ENCODE results near the gene MAG. TPM values are rescaled to one million over a fixed set of nuclear protein-coding genes. Genes with fewer than 3 reads are reported as not detected.

MAG gene
- total RNA-seq, 1 experiment from 2014 or later, result 0.17 TPM

DNA sequence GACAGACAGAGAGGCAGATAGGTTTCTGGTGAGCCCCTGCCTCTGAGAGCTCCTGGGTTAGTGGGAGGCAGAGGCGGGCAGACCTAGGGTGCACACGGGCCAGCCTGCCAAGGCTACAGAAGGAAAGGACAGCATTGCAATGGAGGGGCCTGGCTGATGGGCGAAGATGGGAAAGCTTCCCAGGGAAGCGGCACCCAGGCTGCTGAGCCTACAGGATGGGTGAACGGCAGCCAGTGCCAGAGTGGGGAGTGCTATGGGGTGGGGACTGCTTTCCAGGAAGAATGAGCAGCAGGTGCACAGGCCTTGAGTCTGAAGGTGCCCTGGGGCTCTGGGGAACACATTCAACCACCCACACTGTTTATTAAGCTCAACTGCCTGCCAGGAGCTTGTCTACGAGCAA lies 702 bp upstream of the MAG start:
- Histone ChIP-seq H3K27ac (ENCODE audit: low read depth, low read length) (no peak overlapping the region), H3K4me3 (replicated peaks in 1 of 2; ENCODE audit: low read depth in 1 of 2, low read length in 2 of 2) (no peak overlapping the region), H4K20me1 (ENCODE audit: insufficient read depth) (no peaks in the 10 kb centered on the region), H3K4me2 (ENCODE audit: low read length) (no peak overlapping the region), H3K79me2 (ENCODE audit: insufficient read depth, low read length) (no peaks in the 10 kb centered on the region), H3K36me3 (ENCODE audit: control insufficient read depth in 1 of 2, insufficient read depth in 2 of 2, low read length in 2 of 2) (no peaks in the 10 kb centered on the region), H3K27me3 (ENCODE audit: insufficient read depth, low read length) (no peaks in the 10 kb centered on the region), H3K4me1 (ENCODE audit: control insufficient read depth in 1 of 2, insufficient read depth in 2 of 2, low read length in 2 of 2) (peaks cover 0 to 9% of the 10 kb centered on the region in 2 experiments; a peak in 1 of 4 replicates), H2AFZ (ENCODE audit: low read depth, low read length, poor library complexity, severe bottlenecking) (no peak overlapping the region), H3K9me2 (ENCODE audit: insufficient read depth) (no peaks in the 10 kb centered on the region), H3K9ac (ENCODE audit: low read length) (no peak overlapping the region), H3K9me3 (ENCODE audit: control insufficient read depth in 1 of 2, insufficient read depth in 1 of 2, low read depth in 1 of 2, low read length in 2 of 2) (no peaks in the 10 kb centered on the region)
- TF ChIP-seq MAX (IDR thresholded peaks at IDR 0.05) (no peak), SP1 (IDR thresholded peaks at IDR 0.05; ENCODE audit: low read depth) (no peak), POLR2AphosphoS5 (IDR thresholded peaks at IDR 0.05; ENCODE audit: low read depth, low read length) (no peak), ZBTB33 (IDR thresholded peaks at IDR 0.05; ENCODE audit: extremely low read depth, insufficient replicate concordance, low read length) (no peak), EGR1 (IDR thresholded peaks at IDR 0.05; ENCODE audit: low read depth) (no peak), RAD21 (IDR thresholded peaks at IDR 0.05; ENCODE audit: low read depth) (no peak), JUND (IDR thresholded peaks at IDR 0.05) (no peak), TCF7L2 (IDR thresholded peaks at IDR 0.05; ENCODE audit: borderline replicate concordance, extremely low read depth, insufficient read depth, insufficient read length) (no peak), ELF1 (IDR thresholded peaks at IDR 0.05; ENCODE audit: borderline replicate concordance, low read depth) (no peak), FOSL1 (IDR thresholded peaks at IDR 0.05; ENCODE audit: low read depth) (no peak), YY1 (IDR thresholded peaks at IDR 0.05; ENCODE audit: extremely low read depth, insufficient replicate concordance, low read depth, low read length) (no peak), REST (IDR thresholded peaks at IDR 0.05; ENCODE audit: low read depth) (no peak), ZFX (IDR thresholded peaks at IDR 0.05) (no peak), POLR2A (IDR thresholded peaks at IDR 0.05; ENCODE audit: borderline replicate concordance, extremely low read depth, insufficient read depth, insufficient read length) (no peak)
- ChIA-PET RAD21 (ENCODE audit: low non-redundant PET in 1 of 2, low total read pairs in 2 of 2, uncharacterized antibody in 2 of 2, unreplicated experiment in 2 of 2) (no interaction called here), CTCF (no interaction called here), POLR2A (no interaction called here)
- BruUV-seq (replicated peaks), result no TSS peak
- intact Hi-C loops (cut with micrococcal nuclease), result no loop called here
- DNase-seq (ENCODE audit: low read depth, low spot score) (no peak), ATAC-seq (no peak)

Measured in HCT116 (cell line).